HG03575 (cell line): ENCODE results near the gene OSGIN1.

Experiments used
- ATAC-seq: cut with Tn5 transposase; IDR thresholded peaks from one replicate; pipeline ENCODE4 v1.9.1; 2021; ENCODE audit not compliant: unreplicated experiment, insufficient number of reproducible peaks, low FRiP score; ENCODE audit errors: extremely low read depth

The OSGIN1 gene

DNA sequence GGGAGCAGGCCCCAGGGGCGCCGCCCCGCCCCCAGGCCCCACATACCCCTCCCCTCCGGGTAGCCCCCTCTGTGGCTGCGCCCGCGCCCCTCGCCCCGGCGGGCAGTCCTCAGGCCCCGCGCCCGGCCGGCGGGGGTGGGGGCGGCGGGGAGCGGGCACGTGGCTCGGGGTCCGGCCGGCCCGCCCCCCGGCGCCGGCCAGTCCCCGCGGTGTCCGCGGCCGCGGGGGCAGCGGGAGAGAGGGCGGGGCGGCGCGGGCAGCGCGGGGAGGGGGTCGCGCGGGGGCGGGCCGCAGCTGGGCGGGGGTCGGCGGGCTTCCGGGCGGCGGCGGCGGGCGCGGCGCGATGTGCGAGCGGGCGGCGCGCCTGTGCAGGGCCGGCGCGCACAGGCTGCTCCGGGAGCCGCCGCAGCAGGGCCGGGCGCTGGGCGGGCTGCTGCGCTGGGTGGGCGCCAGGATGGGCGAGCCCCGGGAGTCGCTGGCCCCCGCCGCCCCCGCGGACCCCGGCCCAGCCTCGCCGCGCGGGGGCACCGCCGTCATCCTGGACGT lies 15.3 kb downstream of the OSGIN1 start:
- ATAC-seq, result no peak

DNA sequence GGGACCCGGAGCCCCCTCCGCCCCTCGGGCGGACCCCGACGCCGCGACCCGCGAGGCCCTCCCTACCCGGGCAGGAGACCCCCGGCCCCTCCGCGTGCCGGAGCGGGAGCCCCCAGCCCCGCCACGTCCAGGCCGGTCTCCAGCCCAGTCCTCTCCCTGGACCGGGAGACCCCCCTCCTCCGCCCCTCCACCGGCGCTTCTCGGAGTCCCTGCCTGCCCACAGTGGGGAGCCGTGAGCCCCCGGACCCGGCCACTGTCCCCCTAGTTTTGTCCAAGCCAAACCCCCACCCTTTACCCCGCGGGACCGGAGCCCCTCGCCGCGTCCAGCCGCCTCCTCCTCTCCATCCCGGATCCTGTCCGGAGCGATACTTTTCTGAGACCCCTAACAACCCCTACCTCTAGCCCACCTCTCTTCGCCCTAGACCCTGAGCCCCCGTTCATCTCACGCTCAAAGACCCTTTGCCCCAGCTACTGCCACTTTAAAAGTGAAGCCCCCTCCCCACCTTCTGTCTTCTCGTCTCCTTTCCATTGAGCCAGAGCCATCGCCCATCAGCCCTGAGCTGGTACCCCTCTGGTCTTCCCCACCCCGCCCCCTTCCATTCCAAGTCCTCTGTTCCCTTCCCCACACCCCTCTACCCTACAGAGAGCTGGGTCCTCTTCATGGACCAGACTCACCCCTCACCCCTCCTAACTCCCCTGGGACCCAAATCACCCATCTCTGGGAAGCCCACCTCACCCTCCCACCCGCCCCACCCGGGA lies 16.0 kb downstream of the OSGIN1 start:
- ATAC-seq, result no peak

DNA sequence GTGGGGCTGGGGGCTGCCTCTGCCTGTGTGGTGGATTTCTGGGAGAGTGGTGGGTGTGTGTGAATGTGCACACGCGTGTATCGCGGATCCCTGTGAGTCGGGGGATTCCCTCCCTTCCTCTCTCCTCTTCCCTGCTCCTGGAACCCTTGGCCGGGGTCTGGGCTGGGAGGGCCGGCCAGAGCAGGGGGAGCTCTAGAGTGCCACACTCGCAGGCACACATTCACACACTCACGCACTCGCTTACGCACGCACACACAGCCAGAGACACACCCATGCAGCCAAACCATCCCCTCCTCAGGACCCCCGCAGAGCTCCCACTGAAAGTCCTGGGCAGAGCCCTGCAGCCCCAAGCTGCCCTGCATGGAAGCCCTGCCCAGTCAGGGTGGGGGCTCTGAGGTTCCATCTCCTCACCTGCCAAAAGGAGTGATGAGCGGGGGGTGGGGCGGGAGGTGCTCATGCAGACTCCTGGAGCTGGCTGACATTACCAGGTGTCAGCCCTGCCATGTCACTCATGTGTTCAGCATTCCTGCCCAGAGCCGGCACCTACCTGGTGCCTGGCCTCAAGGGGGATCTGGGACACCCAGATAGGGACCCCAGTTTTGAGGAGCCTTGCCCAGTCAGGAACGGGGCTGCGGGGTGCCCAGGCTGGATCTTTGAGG lies 16.9 kb downstream of the OSGIN1 start:
- no peak for ATAC-seq

- no peak for ATAC-seq
Measured at GRCh38 chr16:83970430-83970815, 17.4 kb downstream of the OSGIN1 start.

DNA sequence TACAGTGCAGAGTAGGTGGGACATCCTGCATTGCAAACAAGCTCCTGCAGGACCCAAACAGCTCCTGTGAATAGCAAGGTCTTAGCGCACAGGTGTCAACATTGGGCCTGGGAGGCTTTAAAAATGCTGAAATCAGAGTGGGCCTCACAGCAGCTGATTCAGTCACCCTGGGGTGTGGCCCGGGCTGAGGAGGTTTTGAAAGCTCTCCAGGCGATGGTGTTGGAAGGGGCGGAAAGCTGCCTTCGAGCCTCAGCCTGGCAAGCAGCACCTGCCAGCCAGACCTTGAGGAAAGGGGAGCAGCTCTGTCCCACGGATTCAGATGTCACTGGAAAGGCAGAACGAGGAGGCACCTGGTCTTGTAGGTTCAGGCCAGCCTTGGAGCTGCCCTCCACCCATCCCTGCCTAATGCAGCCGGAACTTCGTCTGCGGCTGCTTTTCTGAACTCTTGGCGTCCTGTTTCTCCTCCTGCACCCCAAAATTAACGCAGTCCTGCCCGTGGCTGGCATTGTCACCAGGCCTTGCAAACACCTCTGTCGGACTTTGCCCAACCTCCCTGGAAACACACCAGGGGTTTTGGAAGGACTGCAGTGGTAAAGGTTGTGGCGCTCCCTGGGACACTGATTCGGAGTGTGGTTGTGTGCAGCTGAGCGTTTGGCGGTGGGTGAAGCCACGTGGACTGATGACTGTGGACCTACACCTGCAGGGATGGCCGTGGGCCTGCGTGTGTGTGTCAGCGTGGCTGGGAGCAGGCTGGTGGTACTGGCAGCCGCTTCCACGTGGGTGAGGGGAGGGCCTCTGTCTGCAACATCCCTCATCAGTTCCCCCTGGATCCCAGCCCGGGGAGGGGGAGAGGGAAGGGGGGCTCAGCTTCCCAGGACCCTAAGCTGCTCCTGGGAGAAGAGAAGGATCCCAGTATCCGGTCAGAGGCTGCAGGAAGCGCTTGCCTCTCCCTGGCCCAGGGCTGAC lies 18.4 kb downstream of the OSGIN1 start:
- ATAC-seq, result no peak

GRCh38 chr16:83972256-83973008 lies 19.4 kb downstream of the OSGIN1 start:
- no peak for ATAC-seq

DNA sequence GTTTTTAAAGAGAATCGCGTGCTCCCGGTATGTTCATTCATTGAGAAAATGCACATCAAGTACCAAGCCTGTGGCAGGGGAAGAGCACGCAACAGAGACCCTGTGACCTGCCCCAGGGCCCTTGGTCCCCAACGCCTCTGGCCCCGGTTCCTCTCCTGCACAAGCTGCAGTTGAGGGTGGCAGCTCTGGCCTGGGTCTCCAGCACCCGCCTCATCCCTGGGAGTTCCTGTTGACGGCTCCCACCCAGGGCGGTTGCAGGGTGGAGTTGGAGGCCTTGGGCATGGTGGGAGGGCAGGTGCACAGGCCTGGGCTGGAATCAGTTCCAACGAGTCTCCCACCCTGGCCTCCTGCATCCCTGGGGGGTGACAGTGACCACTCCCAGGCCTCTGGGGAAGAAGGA lies 20.0 kb downstream of the OSGIN1 start:
- no peak for ATAC-seq

DNA sequence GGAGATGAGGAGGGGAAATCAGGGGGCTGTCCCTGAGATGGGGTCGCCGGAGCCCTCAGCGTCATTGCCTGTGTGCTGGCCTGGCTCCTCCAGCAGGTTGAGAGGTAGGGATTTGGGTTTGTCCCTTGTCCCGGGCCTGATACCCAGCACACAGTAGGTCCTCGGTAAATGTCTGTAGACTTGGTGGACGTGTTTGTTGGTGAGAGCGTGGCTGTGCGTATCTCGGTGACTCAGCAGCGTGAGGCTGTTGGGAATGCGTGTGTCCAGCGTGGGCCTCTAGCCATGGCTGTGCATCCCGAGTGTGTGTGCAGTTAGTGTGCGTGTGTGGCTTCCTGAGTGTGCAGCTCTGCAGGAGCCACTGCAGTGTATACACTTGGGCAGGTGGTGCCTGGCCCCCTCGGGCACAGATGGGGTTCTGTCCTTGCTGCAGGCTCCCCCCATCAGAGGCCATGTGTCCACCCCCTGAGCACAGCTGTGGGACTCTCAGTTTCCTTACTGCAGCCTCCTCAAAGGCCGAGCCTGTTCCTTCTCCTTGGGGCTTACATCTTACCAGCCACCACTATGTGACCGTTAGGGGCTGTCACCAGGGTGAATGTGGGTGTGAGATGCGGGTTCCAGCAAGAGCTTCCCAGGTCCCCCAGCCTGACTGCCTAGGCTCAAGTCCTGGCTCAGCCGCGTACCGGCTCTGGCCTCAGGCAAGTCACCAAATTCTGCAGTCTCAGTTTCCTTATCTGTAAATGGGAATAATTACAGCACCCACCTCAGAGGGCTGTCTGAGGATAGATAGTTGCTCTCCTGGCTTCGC lies 20.7 kb downstream of the OSGIN1 start:
- no peak for ATAC-seq

DNA sequence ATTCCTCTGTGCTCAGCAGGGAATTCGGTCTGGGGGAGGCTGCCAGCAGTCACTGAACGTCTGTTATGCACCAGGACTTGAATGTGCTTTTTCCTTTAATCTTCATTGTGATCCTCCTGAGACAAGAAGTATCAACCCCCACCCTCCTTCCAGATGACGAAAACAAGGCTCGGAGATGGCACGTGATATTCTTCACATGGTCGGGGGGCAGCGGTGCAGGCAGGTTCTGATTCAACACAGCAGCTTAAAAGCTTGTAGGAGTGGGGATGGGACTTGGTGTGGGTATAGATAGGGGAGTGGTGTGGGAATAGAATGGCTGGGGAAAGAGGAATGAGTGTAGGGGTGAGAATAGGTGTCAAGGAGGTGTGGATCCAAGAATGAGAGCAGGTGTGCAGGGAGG lies 21.4 kb downstream of the OSGIN1 start:
- no peak for ATAC-seq

- ATAC-seq, result no peak
Measured at GRCh38 chr16:83975590-83976260, 22.7 kb downstream of the OSGIN1 start.

GRCh38 chr16:83977056-83977815 lies 24.2 kb downstream of the OSGIN1 start:
- ATAC-seq, result no peak

DNA sequence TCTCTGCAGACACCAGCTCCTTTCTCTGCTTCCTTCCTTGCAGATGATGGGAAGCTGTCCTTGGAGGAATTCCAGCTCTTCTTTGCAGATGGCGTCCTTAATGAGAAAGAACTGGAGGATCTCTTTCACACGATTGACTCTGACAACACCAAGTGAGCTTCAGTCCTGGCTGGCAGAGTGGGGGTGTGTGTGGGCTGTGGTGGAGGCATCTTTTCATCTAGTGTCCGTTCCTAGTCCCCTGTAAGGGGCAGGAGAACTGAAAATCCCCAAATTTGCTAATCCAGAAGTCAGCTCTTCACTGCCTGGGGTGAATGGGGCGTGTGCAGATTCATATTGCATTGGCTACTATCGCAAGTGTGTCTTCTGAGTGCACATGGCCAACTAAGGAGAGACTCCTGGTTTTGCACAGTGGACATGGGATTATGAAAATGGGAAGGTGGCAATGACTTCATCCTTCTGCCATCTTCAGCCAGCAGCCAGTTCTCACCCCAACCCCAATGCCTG lies 25.4 kb downstream of the OSGIN1 start:
- no peak for ATAC-seq

GRCh38 chr16:83979441-83979840 lies 26.4 kb downstream of the OSGIN1 start:
- no peak for ATAC-seq

GRCh38 chr16:83980794-83981193 lies 27.8 kb downstream of the OSGIN1 start:
- no peak for ATAC-seq

GRCh38 chr16:83981799-83982198 lies 28.8 kb downstream of the OSGIN1 start:
- no peak for ATAC-seq

DNA sequence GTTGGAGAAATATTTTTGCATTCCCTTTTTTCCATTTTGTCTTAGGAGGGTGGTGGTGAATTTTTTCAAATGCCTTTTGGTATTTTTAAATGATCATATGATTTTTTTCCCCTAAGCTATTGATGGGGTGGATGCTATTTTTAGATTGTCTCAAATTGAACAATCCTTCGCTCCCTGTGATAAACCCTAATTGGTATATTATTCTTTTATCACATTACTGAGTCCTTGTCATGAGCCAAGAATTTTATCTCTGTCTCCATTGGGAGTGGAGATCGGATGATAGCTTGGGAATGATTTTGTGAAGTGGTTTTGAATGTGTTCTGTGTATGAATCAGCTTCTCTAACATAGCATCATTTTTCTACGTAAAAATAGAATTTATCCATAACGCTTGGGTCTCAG lies 30.5 kb downstream of the OSGIN1 start:
- ATAC-seq, result no peak

- no peak for ATAC-seq
Measured at GRCh38 chr16:83989300-83989699, 36.3 kb downstream of the OSGIN1 start.
